Gastroesophageal sphincter (tissue), 3 donors: ENCODE data around the gene NAXE.

Source experiments
- CTCF ChIP-seq, 4 experiments: fragments of 200-600 bp in 2 of 4; fragments of 450-650 bp in 2 of 4; sonication (generic) in 1 of 4; IDR thresholded peaks; one replicate each; pipeline ENCODE4 v1.5.1; 2017 to 2019; ENCODE audit warnings: antibody characterized with exemption in 4 of 4, mild to moderate bottlenecking in 2 of 4, moderate library complexity in 2 of 4
- EP300 ChIP-seq: sonication (generic); formaldehyde crosslinking; IDR thresholded peaks from one replicate; pipeline ENCODE4 v1.6.1; 2017; ENCODE audit warnings: antibody characterized with exemption, mild to moderate bottlenecking
- POLR2A ChIP-seq, 2 donors: fragments of 450-650 bp; IDR thresholded peaks; one replicate each; pipeline ENCODE4 v1.6.1; 2017; ENCODE audit warnings: antibody characterized with exemption in 2 of 2, mild to moderate bottlenecking in 2 of 2, moderate library complexity in 1 of 2
- POLR2AphosphoS5 ChIP-seq: sonication (generic); formaldehyde crosslinking; IDR thresholded peaks from one replicate; pipeline ENCODE4 v1.6.1; 2017; ENCODE audit warnings: antibody characterized with exemption

DNA sequence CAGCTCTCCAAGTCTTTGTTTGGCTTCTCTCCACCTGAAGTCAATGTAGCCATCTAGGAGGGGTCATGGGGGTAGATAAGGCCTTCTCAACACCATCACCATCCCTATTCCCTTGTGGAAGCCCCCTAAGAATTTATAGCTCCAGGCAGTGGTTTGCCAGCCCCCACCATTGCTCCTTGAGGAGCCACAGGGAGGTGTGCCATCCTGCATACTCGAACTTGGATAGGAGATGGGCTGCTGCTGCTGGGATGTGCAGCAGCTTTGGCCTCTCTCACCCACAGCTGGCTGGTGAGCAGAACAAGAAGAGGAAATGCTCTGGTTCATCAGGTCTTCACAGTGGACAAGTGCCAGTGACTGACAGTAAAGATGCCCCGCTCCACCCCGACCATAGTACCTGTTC lies 4.8 kb downstream of the NAXE start:
- TF ChIP-seq CTCF (IDR thresholded peaks at IDR 0.05) (no peak), POLR2AphosphoS5 (no peak), POLR2A (IDR thresholded peaks at IDR 0.05) (no peak), EP300 (no peak)
